GM12892 (cell line): ENCODE data around the gene WDR70.

Source experiments
- POLR2A ChIP-seq: IDR thresholded peaks from 2 replicates; pipeline ENCODE4 v1.6.1; 2011; ENCODE audit warnings: low read depth, low read length, control low read depth
- POLR2AphosphoS5 ChIP-seq: IDR thresholded peaks from 2 replicates; pipeline ENCODE4 v1.6.1; 2011; ENCODE audit warnings: low read depth, low read length, control low read depth

- TF ChIP-seq POLR2A (no peak), POLR2AphosphoS5 (no peak)
Measured at GRCh38 chr5:37716405-37716804, 337.3 kb downstream of the WDR70 start.
